ENCODE data around the gene MVB12B. TPM values are rescaled to one million over a fixed set of nuclear protein-coding genes. Genes with fewer than 3 reads are reported as not detected.

The MVB12B gene
- total RNA-seq, 2 experiments from 2014 or later = 17.4 to 19.9 TPM

DNA sequence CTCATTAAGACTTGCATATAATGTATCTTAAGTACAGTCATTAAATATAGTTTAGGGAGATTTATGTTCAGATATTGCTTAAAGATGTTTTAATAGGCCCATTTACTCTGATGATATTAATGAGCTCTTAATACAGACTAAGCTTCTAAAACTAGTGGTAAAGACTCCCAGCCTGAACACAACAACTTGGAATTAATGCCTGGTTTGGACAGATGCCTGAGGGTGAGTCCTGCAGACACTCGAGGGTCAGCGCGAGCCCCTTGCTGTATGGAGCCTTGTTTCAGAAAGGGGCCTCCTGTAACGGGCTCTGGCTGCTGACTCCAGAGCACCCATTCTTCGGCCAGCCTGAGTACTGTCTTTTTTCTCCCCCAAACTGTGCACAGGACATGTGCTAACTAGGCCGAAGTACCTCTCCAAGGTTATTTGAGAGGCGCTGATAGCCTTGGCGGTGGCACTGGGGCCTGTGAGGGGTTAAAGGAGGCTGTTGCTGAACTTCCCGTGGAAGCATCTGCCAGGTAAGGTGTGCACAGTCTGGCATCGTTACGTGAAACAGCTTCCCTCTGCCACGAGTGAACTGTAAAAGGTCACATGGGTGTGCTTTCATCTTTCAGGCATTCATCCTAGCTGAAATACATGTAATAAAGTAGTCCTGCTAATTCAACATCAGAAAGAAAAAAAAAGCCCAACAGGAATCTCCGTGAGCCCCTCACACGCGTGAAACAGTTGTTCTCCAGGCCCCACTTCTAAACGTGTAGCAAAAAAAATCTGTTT lies 113.4 kb downstream of the MVB12B start:
- peaks cover 8% of the 10 kb centered on the region for H3K36me3 Mint-ChIP-seq (ENCODE audit: low read depth)
- H3K4me3 Mint-ChIP-seq = no peak overlapping the region
- H3K9me3 Mint-ChIP-seq (ENCODE audit: insufficient read depth) = no peaks in the 10 kb centered on the region
- POLR2A ChIA-PET = no interaction called here
- no peak overlapping the region for H3K27ac Mint-ChIP-seq
- peaks cover 23% of the 10 kb centered on the region for H3K4me1 Mint-ChIP-seq (ENCODE audit: low read depth)
- DNase-seq (no peak), ATAC-seq (no peak)
- no peaks in the 10 kb centered on the region for H3K27me3 Mint-ChIP-seq (ENCODE audit: low read depth)
- CTCF ChIA-PET = interaction anchor here (0.7 to 2.6 kb wide), 2 partner anchors 41 to 51 kb away, joined by 3 to 11 read pairs; no protein-coding TSS in a partner anchor

DNA sequence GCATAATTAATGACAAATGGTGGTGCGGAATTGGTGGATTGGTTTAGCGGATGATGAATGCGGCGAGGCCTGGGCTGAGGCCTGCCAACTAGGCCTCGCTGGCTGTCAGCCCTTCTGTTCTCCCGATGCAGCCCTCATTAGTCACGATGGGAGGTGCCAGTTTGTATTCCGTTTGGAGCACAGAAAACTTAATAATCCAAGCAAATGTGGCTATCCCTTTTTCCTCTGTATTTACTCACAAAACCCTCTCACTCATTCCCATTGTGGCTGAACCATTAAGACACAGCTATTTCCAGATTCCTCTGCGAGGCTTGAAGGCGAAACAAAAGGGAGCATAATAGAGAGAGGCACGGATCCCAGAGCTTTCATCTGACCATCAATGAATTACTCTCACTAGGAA lies 114.3 kb downstream of the MVB12B start:
- peaks cover 24% of the 10 kb centered on the region for H3K4me1 Mint-ChIP-seq (ENCODE audit: low read depth)

GRCh38 chr9:126442636-126443035 lies 116.0 kb downstream of the MVB12B start:
- Mint-ChIP-seq H3K9me3 (ENCODE audit: insufficient read depth) (no peaks in the 10 kb centered on the region), H3K27ac (no peak overlapping the region), H3K36me3 (ENCODE audit: low read depth) (peaks cover 5% of the 10 kb centered on the region), H3K4me1 (ENCODE audit: low read depth) (peaks cover 24% of the 10 kb centered on the region), H3K4me3 (no peak overlapping the region), H3K27me3 (ENCODE audit: low read depth) (no peaks in the 10 kb centered on the region)
- ATAC-seq = no peak
- no peak for DNase-seq
- CTCF ChIA-PET = interaction anchor here (1.5 to 2.0 kb wide), 2 partner anchors 46 to 48 kb away, joined by 3 to 8 read pairs; no protein-coding TSS in a partner anchor
- POLR2A ChIA-PET = no interaction called here

More for the DNA sequence above, 114.3 kb downstream of the MVB12B start:
- Mint-ChIP-seq H3K4me3 (no peak overlapping the region), H3K9me3 (ENCODE audit: insufficient read depth) (no peaks in the 10 kb centered on the region), H3K27me3 (ENCODE audit: low read depth) (no peaks in the 10 kb centered on the region), H3K27ac (no peak overlapping the region), H3K36me3 (ENCODE audit: low read depth) (peaks cover 5% of the 10 kb centered on the region)
- DNase-seq (no peak), ATAC-seq (no peak)
- CTCF ChIA-PET = interaction anchor here (2.0 to 2.6 kb wide), 2 partner anchors 42 to 50 kb away, joined by 8 to 11 read pairs; no protein-coding TSS in a partner anchor
- POLR2A ChIA-PET = no interaction called here

DNA sequence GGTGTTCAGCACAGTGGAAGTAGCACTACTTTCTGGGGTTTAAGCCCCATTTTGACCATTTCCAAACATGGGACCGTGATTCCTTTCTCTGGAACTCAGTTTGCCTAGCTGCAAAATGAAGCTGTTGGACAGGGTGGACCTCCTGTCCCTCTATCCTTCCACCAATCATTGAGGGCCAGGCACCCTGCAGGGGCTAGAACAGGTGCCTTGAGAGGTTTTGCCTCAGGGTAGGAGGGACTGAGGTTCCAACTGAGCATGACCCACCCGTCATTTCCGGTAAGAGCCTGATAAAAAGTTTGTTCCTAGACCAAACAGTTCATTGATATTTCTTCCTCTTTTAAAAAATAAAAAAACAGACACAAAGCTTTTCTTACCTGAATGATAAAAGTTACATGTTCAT lies 116.5 kb downstream of the MVB12B start:
- no peak overlapping the region for H3K27ac Mint-ChIP-seq
- ATAC-seq (no peak), DNase-seq (no peak)
- H3K27me3 Mint-ChIP-seq (ENCODE audit: low read depth) = no peaks in the 10 kb centered on the region
- POLR2A ChIA-PET = interaction anchor here (0.7 kb wide), 1 partner anchor 658 kb away, joined by 3 read pairs; no protein-coding TSS in a partner anchor
- CTCF ChIA-PET = interaction anchor here (1.5 to 2.0 kb wide), 2 partner anchors 46 to 48 kb away, joined by 3 to 8 read pairs; no protein-coding TSS in a partner anchor
- H3K4me3 Mint-ChIP-seq = no peak overlapping the region
- no peaks in the 10 kb centered on the region for H3K9me3 Mint-ChIP-seq (ENCODE audit: insufficient read depth)
- H3K36me3 Mint-ChIP-seq (ENCODE audit: low read depth) = peaks cover 7% of the 10 kb centered on the region
- peaks cover 24% of the 10 kb centered on the region for H3K4me1 Mint-ChIP-seq (ENCODE audit: low read depth)

- no peaks in the 10 kb centered on the region for H3K9me3 Mint-ChIP-seq (ENCODE audit: insufficient read depth)
- H3K4me3 Mint-ChIP-seq = no peak overlapping the region
- H3K4me1 Mint-ChIP-seq (ENCODE audit: low read depth) = peaks cover 24% of the 10 kb centered on the region
- H3K36me3 Mint-ChIP-seq (ENCODE audit: low read depth) = peaks cover 12% of the 10 kb centered on the region
- H3K27me3 Mint-ChIP-seq (ENCODE audit: low read depth) = no peaks in the 10 kb centered on the region
- ChIA-PET POLR2A (no interaction called here), CTCF (interaction anchor here (1.1 to 1.4 kb wide), 4 partner anchors 16 to 52 kb away, joined by 3 to 4 read pairs (median 4); no protein-coding TSS in a partner anchor)
- no peak for DNase-seq
- H3K27ac Mint-ChIP-seq = no peak overlapping the region
- no peak for ATAC-seq
Measured at GRCh38 chr9:126448136-126448535, 121.5 kb downstream of the MVB12B start.

DNA sequence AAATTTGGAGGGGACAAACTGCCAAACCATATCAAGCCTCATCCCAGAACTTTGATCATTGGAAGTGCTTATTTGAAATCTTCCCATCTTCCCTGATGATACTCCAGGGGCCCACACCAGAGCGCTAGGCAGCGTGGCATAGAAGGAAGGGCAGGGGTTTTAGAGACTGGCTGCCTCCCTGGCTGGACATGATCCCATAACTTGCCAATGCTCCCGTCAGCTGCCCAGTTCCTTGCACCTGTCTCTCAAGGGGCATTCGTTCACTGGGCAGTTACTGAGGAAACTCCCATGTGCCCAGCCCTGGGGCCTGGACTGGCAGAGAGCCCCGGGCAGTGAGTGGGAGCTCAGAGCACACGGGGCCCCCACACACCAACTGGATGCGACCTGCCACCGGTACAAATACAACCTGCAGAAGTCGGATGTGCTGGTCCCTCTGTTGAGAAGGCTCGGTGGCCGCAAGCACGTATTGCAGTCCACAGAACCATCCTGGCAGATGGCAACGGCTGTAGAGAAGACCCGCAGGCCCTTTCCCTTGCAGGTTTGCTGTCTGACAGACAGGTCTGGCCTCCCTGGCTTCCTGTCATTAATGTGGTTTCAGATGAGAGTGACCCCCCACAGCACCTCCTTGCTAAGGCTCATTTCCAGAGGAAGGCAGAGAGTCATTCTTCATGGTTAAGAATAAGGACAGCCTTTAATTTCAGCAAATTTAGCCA lies 122.4 kb downstream of the MVB12B start:
- Mint-ChIP-seq H3K4me3 (no peak overlapping the region), H3K36me3 (ENCODE audit: low read depth) (peaks cover 12% of the 10 kb centered on the region), H3K27me3 (ENCODE audit: low read depth) (no peaks in the 10 kb centered on the region), H3K9me3 (ENCODE audit: insufficient read depth) (no peaks in the 10 kb centered on the region), H3K4me1 (ENCODE audit: low read depth) (peaks cover 22% of the 10 kb centered on the region), H3K27ac (no peak overlapping the region)
- ChIA-PET POLR2A (no interaction called here), CTCF (interaction anchor here (1.1 to 1.2 kb wide), 3 partner anchors 12 to 51 kb away, joined by 3 to 4 read pairs (median 4); no protein-coding TSS in a partner anchor)
- DNase-seq (no peak), ATAC-seq (no peak)

- DNase-seq (no peak), ATAC-seq (no peak)
- CTCF ChIA-PET = interaction anchor here (0.7 to 1.2 kb wide), 4 partner anchors 13 to 49 kb away, joined by 3 to 5 read pairs (median 4); no protein-coding TSS in a partner anchor
- no peak overlapping the region for H3K4me3 Mint-ChIP-seq
- H3K36me3 Mint-ChIP-seq (ENCODE audit: low read depth) = peaks cover 15% of the 10 kb centered on the region
- no peaks in the 10 kb centered on the region for H3K9me3 Mint-ChIP-seq (ENCODE audit: insufficient read depth)
- no peaks in the 10 kb centered on the region for H3K27me3 Mint-ChIP-seq (ENCODE audit: low read depth)
- POLR2A ChIA-PET = no interaction called here
- no peak overlapping the region for H3K27ac Mint-ChIP-seq
- H3K4me1 Mint-ChIP-seq (ENCODE audit: low read depth) = peaks cover 25% of the 10 kb centered on the region
Measured at GRCh38 chr9:126449725-126450667, 123.4 kb downstream of the MVB12B start.

- DNase-seq (no peak), ATAC-seq (no peak)
- H3K4me3 Mint-ChIP-seq = no peak overlapping the region
- ChIA-PET CTCF (interaction anchor here (0.7 kb wide), 1 partner anchor 15 kb away, joined by 5 read pairs; no protein-coding TSS in a partner anchor), POLR2A (no interaction called here)
- no peak overlapping the region for H3K27ac Mint-ChIP-seq
- H3K9me3 Mint-ChIP-seq (ENCODE audit: insufficient read depth) = no peaks in the 10 kb centered on the region
- H3K27me3 Mint-ChIP-seq (ENCODE audit: low read depth) = no peaks in the 10 kb centered on the region
- H3K36me3 Mint-ChIP-seq (ENCODE audit: low read depth) = peaks cover 13% of the 10 kb centered on the region
- H3K4me1 Mint-ChIP-seq (ENCODE audit: low read depth) = peaks cover 24% of the 10 kb centered on the region
Measured at GRCh38 chr9:126450668-126451205, 124.1 kb downstream of the MVB12B start.

GRCh38 chr9:126451316-126451885 lies 124.8 kb downstream of the MVB12B start:
- ATAC-seq (no peak), DNase-seq (no peak)
- Mint-ChIP-seq H3K4me3 (no peak overlapping the region), H3K27me3 (ENCODE audit: low read depth) (no peaks in the 10 kb centered on the region), H3K27ac (no peak overlapping the region), H3K36me3 (ENCODE audit: low read depth) (peaks cover 13% of the 10 kb centered on the region), H3K9me3 (ENCODE audit: insufficient read depth) (no peaks in the 10 kb centered on the region), H3K4me1 (ENCODE audit: low read depth) (peaks cover 24% of the 10 kb centered on the region)
- ChIA-PET CTCF (interaction anchor here (0.7 to 1.1 kb wide), 3 partner anchors 13 to 40 kb away, joined by 3 to 5 read pairs (median 3); no protein-coding TSS in a partner anchor), POLR2A (no interaction called here)

- Mint-ChIP-seq H3K4me1 (ENCODE audit: low read depth) (peaks cover 24% of the 10 kb centered on the region), H3K4me3 (no peak overlapping the region), H3K9me3 (ENCODE audit: insufficient read depth) (no peaks in the 10 kb centered on the region), H3K36me3 (ENCODE audit: low read depth) (peaks cover 13% of the 10 kb centered on the region), H3K27me3 (ENCODE audit: low read depth) (no peaks in the 10 kb centered on the region), H3K27ac (no peak overlapping the region)
- ChIA-PET CTCF (interaction anchor here (1.0 to 1.9 kb wide), 4 partner anchors 12 to 53 kb away, joined by 3 to 4 read pairs (median 4); no protein-coding TSS in a partner anchor), POLR2A (no interaction called here)
- no peak for ATAC-seq
- DNase-seq = no peak
Measured at GRCh38 chr9:126452106-126452505, 125.5 kb downstream of the MVB12B start.

Measured in activated CD8-positive, alpha-beta T cell treated with anti-CD3 and anti-CD28 coated beads, Interleukin-2, amount 10 ng/mL, durations not matched to agents 7 days and 5 days (primary cell).